ENCODE data around the gene RASGRF1.

Gene RASGRF1

DNA sequence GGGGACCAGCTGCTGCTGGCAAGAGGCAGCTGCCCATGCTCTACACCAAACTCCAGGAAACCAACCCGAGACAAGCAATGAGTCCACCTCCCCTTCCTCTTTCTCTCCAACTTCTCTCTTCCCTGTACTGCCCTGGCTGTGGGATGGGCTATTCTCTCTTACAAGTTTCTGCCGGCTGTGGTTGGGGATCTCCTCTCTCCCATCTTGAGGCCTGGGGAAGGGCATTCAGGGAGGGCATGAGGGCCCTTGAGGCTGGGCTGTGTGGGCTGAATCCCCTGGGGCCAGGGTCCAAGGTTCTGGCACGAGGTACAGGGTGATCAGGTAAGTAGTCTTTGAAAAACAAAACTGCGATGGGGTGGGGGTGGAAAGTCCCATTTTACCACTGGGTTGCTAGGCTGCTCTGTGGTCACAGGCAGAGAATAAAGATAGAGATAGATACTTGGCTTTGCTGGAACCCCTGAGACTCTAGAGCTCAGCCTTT, 113.4 kb downstream of the RASGRF1 start:
- Histone ChIP-seq H3K27me3 (ENCODE audit: insufficient read depth, low read length) (no peaks in the 10 kb centered on the region), H3K79me2 (ENCODE audit: control insufficient read depth, insufficient read depth, low read length, unreplicated experiment) (no peaks in the 10 kb centered on the region), H3K27ac (ENCODE audit: low read depth, low read length) (no peak overlapping the region), H2AFZ (ENCODE audit: low read length, unreplicated experiment) (no peak overlapping the region), H3K4me3 (ENCODE audit: low read depth, low read length) (no peak overlapping the region), H3K4me1 (ENCODE audit: control insufficient read depth, insufficient read depth, low read length, unreplicated experiment) (peaks cover 4% of the 10 kb centered on the region), H3K36me3 (ENCODE audit: insufficient read depth, low read length) (no peaks in the 10 kb centered on the region)

DNA sequence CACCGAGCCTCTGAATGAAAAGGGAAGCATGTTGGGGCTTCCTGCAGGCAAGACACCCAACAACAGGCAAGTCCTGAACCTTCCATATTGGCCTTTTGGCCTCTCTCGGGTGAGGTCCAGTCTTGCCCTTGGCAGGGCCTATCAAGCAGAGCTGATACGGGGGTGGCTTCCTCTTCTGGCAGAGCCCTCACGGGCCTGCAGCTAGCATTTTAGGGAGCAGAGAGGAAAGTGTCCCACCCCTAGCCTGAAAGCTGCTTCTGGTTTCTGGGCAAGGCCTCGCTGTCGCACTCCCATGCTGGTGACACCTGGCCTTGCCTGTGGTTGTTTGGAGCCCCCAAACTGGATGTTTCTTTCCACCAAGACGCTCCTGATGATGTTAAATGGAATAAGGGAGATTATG, 113.9 kb downstream of the RASGRF1 start:
- no peaks in the 10 kb centered on the region for H3K27me3 ChIP-seq (ENCODE audit: insufficient read depth, low read length)
- H2AFZ ChIP-seq (ENCODE audit: low read length, unreplicated experiment), result no peak overlapping the region
- peaks cover 4% of the 10 kb centered on the region for H3K4me1 ChIP-seq (ENCODE audit: control insufficient read depth, insufficient read depth, low read length, unreplicated experiment)
- H3K36me3 ChIP-seq (ENCODE audit: insufficient read depth, low read length), result no peaks in the 10 kb centered on the region
- H3K27ac ChIP-seq (ENCODE audit: low read depth, low read length), result no peak overlapping the region
- H3K4me3 ChIP-seq (ENCODE audit: low read depth, low read length), result no peak overlapping the region
- no peaks in the 10 kb centered on the region for H3K79me2 ChIP-seq (ENCODE audit: control insufficient read depth, insufficient read depth, low read length, unreplicated experiment)

DNA sequence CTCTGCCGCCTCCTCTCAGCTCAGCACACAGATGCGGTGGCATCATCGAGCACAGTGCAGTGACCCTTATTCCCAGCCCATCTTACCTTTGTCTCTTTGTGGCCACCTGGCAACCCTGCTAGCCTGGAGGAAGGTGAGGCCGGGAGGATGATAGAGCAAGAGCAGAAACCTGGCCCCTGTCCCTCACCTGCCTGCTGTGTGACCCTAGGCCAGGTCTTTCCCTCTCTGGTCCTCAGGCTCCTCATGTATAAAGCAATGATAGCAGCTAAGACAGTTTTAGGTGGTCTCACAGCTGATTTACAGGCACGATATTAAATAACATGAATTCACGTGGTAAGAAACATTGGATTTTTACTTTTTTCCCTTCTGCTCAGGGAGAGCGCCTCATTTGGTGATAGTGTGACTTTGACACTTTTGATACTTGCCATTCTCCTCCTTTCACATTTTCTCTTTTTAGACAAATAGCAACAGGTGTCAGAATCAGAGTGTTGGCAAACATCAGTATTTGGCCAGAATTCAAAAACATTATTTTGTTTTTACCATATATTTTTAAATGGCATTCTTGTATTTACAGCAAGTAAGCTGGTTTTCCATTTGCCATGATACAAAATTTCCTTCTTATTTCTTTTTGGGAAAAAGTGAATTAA, 116.2 kb downstream of the RASGRF1 start:
- H3K4me3 ChIP-seq (ENCODE audit: low read depth, low read length), result no peak overlapping the region
- H3K4me1 ChIP-seq (ENCODE audit: control insufficient read depth, insufficient read depth, low read length, unreplicated experiment), result peaks cover 1% of the 10 kb centered on the region
- H3K36me3 ChIP-seq (ENCODE audit: insufficient read depth, low read length), result no peaks in the 10 kb centered on the region
- no peaks in the 10 kb centered on the region for H3K79me2 ChIP-seq (ENCODE audit: control insufficient read depth, insufficient read depth, low read length, unreplicated experiment)
- H2AFZ ChIP-seq (ENCODE audit: low read length, unreplicated experiment), result no peak overlapping the region
- no peaks in the 10 kb centered on the region for H3K27me3 ChIP-seq (ENCODE audit: insufficient read depth, low read length)
- no peak overlapping the region for H3K27ac ChIP-seq (ENCODE audit: low read depth, low read length)

DNA sequence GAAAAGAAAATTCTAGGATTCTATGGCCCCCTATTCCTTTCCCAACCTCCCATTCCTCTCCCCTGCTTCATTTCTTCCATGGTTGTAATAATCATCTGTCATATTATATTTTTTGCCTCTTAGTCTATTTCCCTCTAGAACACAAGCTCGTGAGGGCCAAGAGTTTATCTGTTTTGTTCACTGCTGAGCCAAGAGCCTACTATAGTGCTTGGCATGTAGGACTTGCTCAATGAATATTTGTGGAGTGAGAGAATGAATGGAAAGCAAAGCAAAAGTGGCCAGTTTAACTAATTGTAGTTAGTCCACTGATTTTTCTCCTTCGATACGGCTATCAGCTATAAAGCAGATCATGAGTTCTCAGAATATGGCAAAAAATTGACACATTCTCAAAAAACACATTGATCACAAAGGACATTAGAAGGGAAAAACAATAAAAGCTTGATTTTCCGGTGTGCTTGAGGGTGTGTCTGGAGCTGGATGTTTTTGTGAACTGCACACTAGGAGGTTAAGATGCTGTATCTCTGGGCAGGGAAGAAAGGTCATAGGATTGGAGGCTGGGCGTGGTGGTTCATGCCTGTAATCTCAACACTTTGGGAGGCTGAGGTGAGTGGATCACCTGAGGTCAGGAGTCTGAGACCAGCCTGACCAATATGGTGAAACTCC, 120.8 kb downstream of the RASGRF1 start:
- H3K4me1 ChIP-seq (ENCODE audit: control insufficient read depth, insufficient read depth, low read length, unreplicated experiment), result no peaks in the 10 kb centered on the region
- no peaks in the 10 kb centered on the region for H3K36me3 ChIP-seq (ENCODE audit: insufficient read depth, low read length)
- no peaks in the 10 kb centered on the region for H3K27me3 ChIP-seq (ENCODE audit: insufficient read depth, low read length)
- H3K4me3 ChIP-seq (ENCODE audit: low read depth, low read length), result no peak overlapping the region
- no peak overlapping the region for H2AFZ ChIP-seq (ENCODE audit: low read length, unreplicated experiment)
- no peak overlapping the region for H3K27ac ChIP-seq (ENCODE audit: low read depth, low read length)
- H3K79me2 ChIP-seq (ENCODE audit: control insufficient read depth, insufficient read depth, low read length, unreplicated experiment), result no peaks in the 10 kb centered on the region

DNA sequence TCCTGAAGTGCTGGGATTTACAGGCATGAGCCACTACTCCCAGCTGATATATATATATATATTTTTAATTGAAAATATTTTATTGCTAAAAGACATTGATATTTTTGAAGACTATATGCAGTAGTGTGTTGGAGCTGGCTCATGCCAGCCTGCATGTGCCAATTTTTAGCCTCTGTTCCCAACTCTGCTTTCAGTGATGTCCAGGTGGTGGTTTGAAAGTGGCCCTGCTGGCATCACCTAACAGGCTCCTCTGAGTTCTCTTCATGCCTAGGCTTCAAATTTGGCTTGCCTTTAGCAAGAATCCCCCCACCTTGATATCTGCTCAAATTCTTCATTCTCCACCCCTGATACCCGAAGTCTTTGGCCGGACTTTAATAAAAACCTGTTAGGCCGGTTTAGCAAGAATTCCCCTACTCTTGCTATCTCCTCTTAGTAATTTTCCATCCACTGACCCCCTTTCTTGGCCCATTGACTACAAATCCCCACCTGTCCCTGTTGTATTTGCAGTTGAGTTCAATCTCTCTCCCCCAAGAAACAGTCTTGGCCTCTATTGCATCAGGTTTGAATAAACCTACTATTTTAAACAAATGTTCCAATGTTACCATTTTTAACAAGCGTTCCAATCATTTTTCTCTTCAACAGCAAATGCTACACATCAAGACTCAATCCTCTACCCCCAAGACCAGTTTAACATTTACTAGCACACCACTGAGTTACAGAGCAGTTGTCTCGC, 121.9 kb downstream of the RASGRF1 start:
- H3K4me1 ChIP-seq (ENCODE audit: control insufficient read depth, insufficient read depth, low read length, unreplicated experiment), result no peaks in the 10 kb centered on the region
- H3K27ac ChIP-seq (ENCODE audit: low read depth, low read length), result no peak overlapping the region

DNA sequence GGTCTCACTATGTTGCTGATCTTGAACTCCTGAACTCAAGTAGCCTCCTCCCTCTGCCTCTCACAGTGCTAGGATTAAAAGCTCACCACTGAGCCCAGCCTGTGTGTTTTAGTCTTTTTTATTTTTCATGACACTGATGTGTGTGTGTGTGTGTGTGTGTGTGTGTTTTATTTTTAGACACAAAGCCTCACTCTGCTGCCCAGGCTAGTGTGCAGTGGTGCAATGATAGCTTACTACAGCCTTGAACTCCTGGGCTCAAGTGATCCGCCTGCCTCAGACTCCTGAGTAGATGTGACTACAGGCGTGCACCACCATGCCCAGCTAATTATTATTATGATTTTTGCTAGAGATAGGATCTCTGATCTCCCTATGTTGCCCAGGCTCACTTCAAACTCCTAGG, 122.5 kb downstream of the RASGRF1 start:
- no peak overlapping the region for H3K27ac ChIP-seq (ENCODE audit: low read depth, low read length)
- H2AFZ ChIP-seq (ENCODE audit: low read length, unreplicated experiment), result no peak overlapping the region
- H3K4me3 ChIP-seq (ENCODE audit: low read depth, low read length), result no peak overlapping the region
- H3K79me2 ChIP-seq (ENCODE audit: control insufficient read depth, insufficient read depth, low read length, unreplicated experiment), result no peaks in the 10 kb centered on the region
- H3K36me3 ChIP-seq (ENCODE audit: insufficient read depth, low read length), result no peaks in the 10 kb centered on the region
- H3K4me1 ChIP-seq (ENCODE audit: control insufficient read depth, insufficient read depth, low read length, unreplicated experiment), result no peaks in the 10 kb centered on the region
- H3K27me3 ChIP-seq (ENCODE audit: insufficient read depth, low read length), result 0 out of 2 replicates have a peak, but pooled peaks cover 4% of the 10 kb centered on the region

More for the DNA sequence above, 121.9 kb downstream of the RASGRF1 start:
- 0 out of 2 replicates have a peak, but pooled peaks cover 1% of the 10 kb centered on the region for H3K27me3 ChIP-seq (ENCODE audit: insufficient read depth, low read length)
- no peaks in the 10 kb centered on the region for H3K36me3 ChIP-seq (ENCODE audit: insufficient read depth, low read length)
- H3K79me2 ChIP-seq (ENCODE audit: control insufficient read depth, insufficient read depth, low read length, unreplicated experiment), result no peaks in the 10 kb centered on the region
- H3K4me3 ChIP-seq (ENCODE audit: low read depth, low read length), result no peak overlapping the region
- H2AFZ ChIP-seq (ENCODE audit: low read length, unreplicated experiment), result no peak overlapping the region

DNA sequence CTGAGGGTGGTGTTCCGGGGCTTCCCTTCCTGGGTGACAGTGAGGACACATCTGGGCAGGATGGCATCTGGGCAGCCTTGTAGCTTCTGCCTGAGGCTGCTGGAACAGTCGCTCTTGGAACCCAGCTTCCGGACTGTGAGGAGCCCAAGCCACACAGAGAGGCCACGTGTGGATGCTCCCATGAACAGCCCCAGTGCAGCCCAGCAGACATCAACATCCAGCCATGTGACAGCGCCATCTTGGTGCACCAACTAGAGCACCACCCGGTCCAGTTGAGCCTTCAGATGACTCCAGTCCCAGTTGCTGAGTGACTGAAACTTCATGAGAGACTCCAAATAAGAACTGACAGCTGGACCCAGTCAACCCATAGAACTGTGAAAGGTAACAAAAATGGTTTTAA, 130.3 kb downstream of the RASGRF1 start:
- no peaks in the 10 kb centered on the region for H3K36me3 ChIP-seq (ENCODE audit: insufficient read depth, low read length)
- no peak overlapping the region for H3K27ac ChIP-seq (ENCODE audit: low read depth, low read length)
- peaks cover 14% of the 10 kb centered on the region for H3K27me3 ChIP-seq (ENCODE audit: insufficient read depth, low read length)
- no peak overlapping the region for H2AFZ ChIP-seq (ENCODE audit: low read length, unreplicated experiment)
- no peaks in the 10 kb centered on the region for H3K79me2 ChIP-seq (ENCODE audit: control insufficient read depth, insufficient read depth, low read length, unreplicated experiment)
- no peaks in the 10 kb centered on the region for H3K4me1 ChIP-seq (ENCODE audit: control insufficient read depth, insufficient read depth, low read length, unreplicated experiment)
- H3K4me3 ChIP-seq (ENCODE audit: low read depth, low read length), result no peak overlapping the region

DNA sequence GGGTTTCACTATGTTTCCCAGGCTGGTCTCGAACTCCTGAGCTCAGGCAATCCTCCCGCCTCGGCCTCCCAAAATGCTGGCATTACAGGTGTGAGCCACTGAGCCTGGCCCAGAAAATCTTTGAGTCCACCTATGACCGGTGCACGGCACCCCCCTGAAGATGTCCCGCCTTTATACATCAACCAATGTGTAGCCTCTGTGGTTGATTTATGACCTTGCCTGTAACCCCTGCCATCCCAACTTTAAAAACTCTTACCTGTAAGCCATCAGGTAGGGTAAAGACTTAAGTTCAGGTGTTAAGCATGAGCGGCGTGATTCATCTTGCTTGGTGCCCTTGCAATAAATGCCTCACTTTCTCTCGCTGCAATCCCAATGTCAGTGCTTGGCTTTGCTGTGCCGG, 131.2 kb downstream of the RASGRF1 start:
- no peaks in the 10 kb centered on the region for H3K36me3 ChIP-seq (ENCODE audit: insufficient read depth, low read length)

DNA sequence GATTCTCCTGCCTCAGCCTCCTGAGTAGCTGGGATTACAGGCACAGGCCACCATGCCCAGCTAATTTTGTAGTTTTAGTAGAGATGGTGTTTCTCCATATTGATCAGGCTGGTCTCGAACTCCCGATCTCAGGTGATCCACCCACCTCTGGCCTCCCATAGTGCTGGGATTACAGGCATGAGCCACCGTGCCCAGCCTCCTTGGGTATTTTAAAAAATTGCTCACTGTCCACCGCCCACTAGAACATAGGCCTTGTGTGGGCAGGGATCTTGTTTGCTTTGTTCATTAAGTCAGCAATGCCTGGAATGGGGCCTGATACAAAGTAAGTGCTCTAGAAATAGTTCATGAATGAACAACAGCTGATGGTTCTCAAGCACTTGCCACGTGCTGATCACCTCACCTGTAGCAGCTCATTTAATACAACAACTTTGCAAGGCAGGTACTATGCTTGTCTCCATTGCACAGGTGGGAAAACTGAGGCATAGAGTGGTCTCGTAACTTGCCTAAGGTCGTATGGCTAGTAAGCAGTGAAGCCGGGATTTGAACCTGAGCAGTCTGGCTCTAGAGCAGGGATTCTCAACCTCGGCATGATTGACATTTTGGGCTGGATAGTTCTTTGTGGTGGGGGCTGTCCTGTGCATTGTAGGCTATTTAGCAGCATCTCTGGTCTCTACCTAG, 133.0 kb downstream of the RASGRF1 start:
- H2AFZ ChIP-seq (ENCODE audit: low read length, unreplicated experiment), result no peak overlapping the region
- H3K4me3 ChIP-seq (ENCODE audit: low read depth, low read length), result no peak overlapping the region
- H3K4me1 ChIP-seq (ENCODE audit: control insufficient read depth, insufficient read depth, low read length, unreplicated experiment), result no peaks in the 10 kb centered on the region
- no peaks in the 10 kb centered on the region for H3K36me3 ChIP-seq (ENCODE audit: insufficient read depth, low read length)
- H3K27ac ChIP-seq (ENCODE audit: low read depth, low read length), result no peak overlapping the region
- H3K79me2 ChIP-seq (ENCODE audit: control insufficient read depth, insufficient read depth, low read length, unreplicated experiment), result no peaks in the 10 kb centered on the region
- peaks cover 10% of the 10 kb centered on the region for H3K27me3 ChIP-seq (ENCODE audit: insufficient read depth, low read length)

More for the DNA sequence above, 131.2 kb downstream of the RASGRF1 start:
- Histone ChIP-seq H2AFZ (ENCODE audit: low read length, unreplicated experiment) (no peak overlapping the region), H3K27ac (ENCODE audit: low read depth, low read length) (no peak overlapping the region), H3K79me2 (ENCODE audit: control insufficient read depth, insufficient read depth, low read length, unreplicated experiment) (no peaks in the 10 kb centered on the region), H3K4me3 (ENCODE audit: low read depth, low read length) (no peak overlapping the region), H3K4me1 (ENCODE audit: control insufficient read depth, insufficient read depth, low read length, unreplicated experiment) (no peaks in the 10 kb centered on the region), H3K27me3 (ENCODE audit: insufficient read depth, low read length) (peaks cover 14% of the 10 kb centered on the region)

DNA sequence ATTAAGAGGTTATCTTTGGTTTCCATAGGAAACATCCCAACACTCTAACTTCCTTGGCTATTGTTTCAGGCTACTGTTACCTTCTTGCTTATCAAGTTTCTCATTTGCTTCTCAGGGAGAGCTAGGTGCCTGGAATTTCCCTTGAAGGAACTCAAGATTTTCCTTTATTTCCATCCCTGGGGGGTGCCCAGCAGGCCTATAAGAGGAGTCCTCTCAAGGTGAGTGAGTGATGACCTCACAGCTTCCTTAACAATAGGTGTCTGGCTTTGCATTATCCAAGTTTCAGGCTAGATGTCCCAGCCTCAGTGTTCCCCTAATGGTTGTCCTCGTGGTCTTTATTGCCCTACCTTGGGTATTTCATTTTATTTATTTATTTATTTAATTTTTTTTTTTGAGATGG, 133.6 kb downstream of the RASGRF1 start:
- no peak overlapping the region for H2AFZ ChIP-seq (ENCODE audit: low read length, unreplicated experiment)
- H3K4me1 ChIP-seq (ENCODE audit: control insufficient read depth, insufficient read depth, low read length, unreplicated experiment), result no peaks in the 10 kb centered on the region
- no peak overlapping the region for H3K4me3 ChIP-seq (ENCODE audit: low read depth, low read length)
- H3K27me3 ChIP-seq (ENCODE audit: insufficient read depth, low read length), result peaks cover 10% of the 10 kb centered on the region
- H3K27ac ChIP-seq (ENCODE audit: low read depth, low read length), result no peak overlapping the region
- no peaks in the 10 kb centered on the region for H3K79me2 ChIP-seq (ENCODE audit: control insufficient read depth, insufficient read depth, low read length, unreplicated experiment)
- H3K36me3 ChIP-seq (ENCODE audit: insufficient read depth, low read length), result no peaks in the 10 kb centered on the region

Measured in ACC112 (cell line).